ENCODE measurements around the gene BLMH.

DNA sequence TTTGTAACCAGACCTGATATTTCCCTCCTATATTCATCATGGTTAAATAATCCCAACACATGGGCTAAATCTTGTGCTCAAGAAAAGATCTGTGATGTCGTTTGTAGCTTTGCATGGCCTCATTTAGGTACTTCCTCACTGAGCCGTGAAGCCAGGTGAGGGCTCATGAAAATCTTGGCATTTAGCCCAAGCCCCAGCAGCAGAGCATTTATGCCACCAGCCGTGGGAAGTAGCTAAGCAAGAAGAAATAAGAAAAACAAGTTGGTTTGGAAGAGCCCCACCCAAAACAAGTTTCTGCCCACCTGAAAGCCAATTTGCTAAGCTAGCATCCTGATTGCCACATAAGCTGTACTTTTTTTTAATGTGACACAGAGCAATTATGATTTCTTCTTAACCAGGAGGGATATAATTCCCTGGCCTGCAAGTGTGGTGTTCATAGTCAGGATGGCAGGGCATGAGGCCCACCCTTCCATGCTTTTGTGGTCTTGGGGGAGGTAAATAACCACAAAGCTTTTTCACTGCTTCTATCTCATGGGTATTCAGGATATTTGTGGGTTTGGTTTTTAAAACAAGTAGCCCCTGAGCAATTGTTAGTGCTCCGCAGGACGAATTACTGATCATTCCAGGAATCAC is 31.6 kb upstream of the BLMH start:
- TF ChIP-seq, protein P1, sequence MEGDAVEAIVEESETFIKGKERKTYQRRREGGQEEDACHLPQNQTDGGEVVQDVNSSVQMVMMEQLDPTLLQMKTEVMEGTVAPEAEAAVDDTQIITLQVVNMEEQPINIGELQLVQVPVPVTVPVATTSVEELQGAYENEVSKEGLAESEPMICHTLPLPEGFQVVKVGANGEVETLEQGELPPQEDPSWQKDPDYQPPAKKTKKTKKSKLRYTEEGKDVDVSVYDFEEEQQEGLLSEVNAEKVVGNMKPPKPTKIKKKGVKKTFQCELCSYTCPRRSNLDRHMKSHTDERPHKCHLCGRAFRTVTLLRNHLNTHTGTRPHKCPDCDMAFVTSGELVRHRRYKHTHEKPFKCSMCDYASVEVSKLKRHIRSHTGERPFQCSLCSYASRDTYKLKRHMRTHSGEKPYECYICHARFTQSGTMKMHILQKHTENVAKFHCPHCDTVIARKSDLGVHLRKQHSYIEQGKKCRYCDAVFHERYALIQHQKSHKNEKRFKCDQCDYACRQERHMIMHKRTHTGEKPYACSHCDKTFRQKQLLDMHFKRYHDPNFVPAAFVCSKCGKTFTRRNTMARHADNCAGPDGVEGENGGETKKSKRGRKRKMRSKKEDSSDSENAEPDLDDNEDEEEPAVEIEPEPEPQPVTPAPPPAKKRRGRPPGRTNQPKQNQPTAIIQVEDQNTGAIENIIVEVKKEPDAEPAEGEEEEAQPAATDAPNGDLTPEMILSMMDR (IDR thresholded peaks at IDR 0.05) = no peak
- no peak for TF ChIP-seq EP300 (IDR thresholded peaks at IDR 0.05)

All from ovary (tissue), 3 donors.